Stimulated activated naive CD4-positive, alpha-beta T cell (primary cell): ENCODE data around the gene UBB.
"Not testable (repeated sequence)": the region's sequence is repeated elsewhere in the genome, so short reads cannot be mapped to it uniquely, and the experiment has no call there.

Experiments
- DNase-seq, 6 experiments: peaks; one replicate each; lab custom pipeline; 2025; lab: John Stamatoyannopoulos, UW

The UBB gene

GRCh38 chr17:16374146-16374938 is 6.5 kb upstream of the UBB start:
- no peak for DNase-seq

GRCh38 chr17:16377941-16378341 is 3.0 kb upstream of the UBB start:
- DNase-seq = no peak

- no peak for DNase-seq
These were observed 2.1 kb upstream of the UBB start for GRCh38 chr17:16378636-16379282.

- DNase-seq = no peak
These were observed 1.2 kb upstream of the UBB start for GRCh38 chr17:16379654-16380053.

- peak in 1 of 6 experiments; percentile 49 for DNase-seq
These were observed 567 bp downstream of the UBB start for GRCh38 chr17:16381496-16381820.

GRCh38 chr17:16383216-16383615 is 2.3 kb downstream of the UBB start:
- no peak for DNase-seq

- no peak for DNase-seq
These were observed 2.9 kb downstream of the UBB start for GRCh38 chr17:16383772-16384287.

GRCh38 chr17:16384557-16384956 is 3.7 kb downstream of the UBB start:
- DNase-seq = no peak

- not testable (repeated sequence) for DNase-seq
These were observed 5.2 kb downstream of the UBB start for GRCh38 chr17:16386126-16386507.

- no peak for DNase-seq
These were observed 10.6 kb downstream of the UBB start for GRCh38 chr17:16391451-16391850.

GRCh38 chr17:16392491-16392890 is 11.6 kb downstream of the UBB start:
- not testable (repeated sequence) for DNase-seq

- DNase-seq = not testable (repeated sequence)
These were observed 15.0 kb downstream of the UBB start for GRCh38 chr17:16395887-16396286.

GRCh38 chr17:16396693-16397092 is 15.8 kb downstream of the UBB start:
- DNase-seq = not testable (repeated sequence)

- DNase-seq = no peak
These were observed 17.7 kb downstream of the UBB start for GRCh38 chr17:16398270-16399267.

- not testable (repeated sequence) for DNase-seq
These were observed 23.0 kb downstream of the UBB start for GRCh38 chr17:16403847-16404246.

- DNase-seq = peak in 1 of 6 experiments; percentile 8
These were observed 26.1 kb downstream of the UBB start for GRCh38 chr17:16406742-16407674.

- no peak for DNase-seq
These were observed 27.2 kb downstream of the UBB start for GRCh38 chr17:16407911-16408588.

GRCh38 chr17:16415031-16415924 is 34.4 kb downstream of the UBB start, which contains the start of gene TRPV2:
Gene TRPV2 (plus strand): TSS chr17:16415571. CDS start chr17:16417669, 2,098 bp downstream.
- peak in 4 of 6 experiments; percentile 29 to 49 (median 36) for DNase-seq

GRCh38 chr17:16417399-16417798 is 36.5 kb downstream of the UBB start:
- DNase-seq = no peak
